ENCODE results near the gene POU2F3.

The POU2F3 gene

DNA sequence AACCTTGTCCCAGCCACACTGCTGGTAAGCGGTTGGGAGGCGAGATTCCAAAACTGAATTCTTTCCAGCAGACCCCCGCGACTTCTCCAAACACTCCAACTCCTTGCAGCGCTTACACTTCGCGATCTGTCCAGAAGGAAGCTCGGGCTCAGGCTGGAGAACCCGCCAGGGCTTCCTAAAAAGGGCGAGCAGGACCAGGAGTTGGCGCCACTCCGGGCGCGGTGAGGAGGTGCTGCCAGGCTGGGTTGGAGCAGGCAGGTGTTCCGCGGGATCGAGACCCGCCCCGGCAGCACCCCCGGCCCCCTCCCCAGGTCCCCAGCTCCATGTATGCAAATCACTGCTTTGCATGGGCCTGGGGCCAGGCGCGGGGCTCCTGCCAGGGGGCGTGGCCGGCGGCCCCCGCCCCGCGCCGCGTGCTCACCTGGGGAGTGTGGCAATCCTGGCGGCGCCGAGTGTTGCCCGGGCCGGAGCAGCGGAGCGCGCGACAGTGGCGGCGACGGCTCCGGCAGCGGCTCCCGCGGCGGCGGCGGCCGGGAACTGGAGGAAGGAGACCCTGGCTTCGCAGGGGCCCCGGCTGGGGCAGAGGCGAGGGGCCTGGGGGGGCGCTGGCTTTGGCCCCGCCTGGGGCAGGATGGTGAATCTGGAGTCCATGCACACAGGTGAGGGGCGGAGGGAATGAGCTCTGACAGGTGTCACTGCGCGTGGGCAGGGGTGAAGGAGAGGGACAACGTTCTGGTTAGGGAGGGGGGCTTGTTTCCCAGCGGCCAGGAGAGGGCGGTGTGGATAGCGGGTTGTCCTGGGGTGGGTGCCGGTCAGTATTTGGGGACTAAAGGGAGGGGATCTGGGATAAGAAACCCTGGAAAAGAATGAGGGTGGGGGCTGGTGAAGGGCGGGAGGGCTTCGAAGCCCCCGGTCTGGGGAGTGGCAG, at the start of gene POU2F3:
POU2F3 (plus strand) TSS at position 428 of the 928 bp plus-strand sequence; CDS start at position 632, 204 bp downstream.
- H3K4me1 Mint-ChIP-seq (ENCODE audit: low read depth), result peaks cover 6% of the 10 kb centered on the region
- H3K27me3 Mint-ChIP-seq, result peaks cover 26% of the 10 kb centered on the region
- no peak within 1 kb of the TSS for H3K4me3 Mint-ChIP-seq
- no peak within 1 kb of the TSS for H3K27ac Mint-ChIP-seq
- H3K36me3 Mint-ChIP-seq, result no peaks in the 10 kb centered on the region
- no peaks in the 10 kb centered on the region for H3K9me3 Mint-ChIP-seq (ENCODE audit: low read depth)

DNA sequence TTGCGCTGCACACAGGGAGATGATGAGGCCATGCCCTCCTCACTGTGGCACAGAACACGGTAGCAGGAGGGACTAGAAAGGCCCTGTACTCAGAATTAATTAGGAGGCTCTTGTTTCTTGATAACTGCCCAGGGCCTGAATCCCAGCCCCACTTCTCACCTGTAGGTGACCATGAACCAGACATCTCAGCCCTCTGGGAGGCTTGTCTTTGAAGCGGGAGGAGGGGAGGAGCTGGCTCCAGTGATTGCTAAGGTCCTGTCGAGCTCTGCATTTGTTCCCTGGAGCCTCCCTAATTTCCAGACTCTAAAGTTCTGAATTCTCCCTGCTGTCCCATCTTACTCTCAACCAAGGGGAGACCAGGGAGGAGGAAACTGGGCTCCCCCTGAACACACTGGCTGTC, 48.9 kb upstream of the POU2F3 start:
- Mint-ChIP-seq H3K27ac (no peak overlapping the region), H3K36me3 (no peaks in the 10 kb centered on the region), H3K4me3 (no peak overlapping the region), H3K27me3 (peaks cover 1% of the 10 kb centered on the region), H3K9me3 (ENCODE audit: low read depth) (no peaks in the 10 kb centered on the region), H3K4me1 (ENCODE audit: low read depth) (no peaks in the 10 kb centered on the region)

DNA sequence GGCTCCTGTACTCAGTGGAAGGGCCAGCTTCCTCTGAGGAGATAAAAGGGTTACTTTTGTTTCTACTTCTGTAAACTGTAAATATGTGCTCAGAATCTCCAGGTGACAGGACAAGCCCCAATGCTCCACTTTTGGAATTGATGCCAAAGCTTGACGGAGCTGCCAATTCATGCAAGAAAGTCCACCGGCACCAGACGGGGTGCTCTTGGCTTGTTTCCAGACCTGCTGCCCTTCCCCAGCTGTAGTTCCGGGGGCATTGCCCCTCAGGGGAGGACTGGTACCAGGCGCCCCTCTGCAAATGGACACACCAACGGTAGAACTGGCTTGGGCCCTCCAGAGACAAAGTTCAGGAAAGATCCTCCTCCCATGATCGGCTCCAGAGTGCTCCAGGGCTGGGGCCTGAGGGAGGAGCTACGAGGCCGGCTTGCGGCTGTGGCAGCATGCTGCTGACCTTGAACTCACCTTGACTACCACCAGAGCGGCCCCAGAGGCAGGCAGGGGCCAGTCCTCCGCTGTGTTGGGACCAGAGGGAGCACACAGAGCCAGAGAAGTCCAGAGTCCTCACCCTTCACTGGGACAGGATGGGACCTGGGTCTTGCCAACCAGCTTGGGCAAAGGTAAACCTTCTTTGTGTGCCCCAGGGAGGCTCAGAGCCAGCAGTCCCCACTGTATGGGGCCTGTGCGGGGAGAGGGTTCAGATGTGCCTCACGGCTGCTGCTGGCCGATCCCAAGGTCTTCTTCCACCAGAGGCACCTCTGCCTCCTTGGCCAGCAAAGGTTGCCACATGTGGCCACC, 46.9 kb upstream of the POU2F3 start:
- Mint-ChIP-seq H3K9me3 (ENCODE audit: low read depth) (no peaks in the 10 kb centered on the region), H3K4me3 (no peak overlapping the region), H3K4me1 (ENCODE audit: low read depth) (no peaks in the 10 kb centered on the region), H3K27ac (no peak overlapping the region), H3K36me3 (no peaks in the 10 kb centered on the region), H3K27me3 (peaks cover 3% of the 10 kb centered on the region)

DNA sequence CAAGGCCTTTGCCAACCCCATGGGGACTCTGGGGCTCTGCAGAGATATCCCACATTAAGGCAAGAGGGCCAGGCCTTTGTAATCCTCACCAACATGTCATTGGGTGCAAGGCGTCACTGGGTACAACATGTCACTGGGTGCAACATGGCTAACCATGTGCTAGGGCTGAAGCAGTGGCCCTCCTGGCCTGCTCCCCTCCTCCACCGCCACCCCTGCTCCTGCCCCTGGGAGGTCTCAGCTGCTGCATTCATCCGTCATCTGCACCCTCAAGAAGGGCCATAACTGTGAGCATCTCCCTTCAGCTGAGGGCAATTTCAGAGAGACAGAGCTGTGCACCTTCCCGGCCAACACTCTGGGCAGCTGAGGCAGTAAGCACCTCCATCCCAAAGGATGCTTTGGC, 45.8 kb upstream of the POU2F3 start:
- no peaks in the 10 kb centered on the region for H3K36me3 Mint-ChIP-seq

DNA sequence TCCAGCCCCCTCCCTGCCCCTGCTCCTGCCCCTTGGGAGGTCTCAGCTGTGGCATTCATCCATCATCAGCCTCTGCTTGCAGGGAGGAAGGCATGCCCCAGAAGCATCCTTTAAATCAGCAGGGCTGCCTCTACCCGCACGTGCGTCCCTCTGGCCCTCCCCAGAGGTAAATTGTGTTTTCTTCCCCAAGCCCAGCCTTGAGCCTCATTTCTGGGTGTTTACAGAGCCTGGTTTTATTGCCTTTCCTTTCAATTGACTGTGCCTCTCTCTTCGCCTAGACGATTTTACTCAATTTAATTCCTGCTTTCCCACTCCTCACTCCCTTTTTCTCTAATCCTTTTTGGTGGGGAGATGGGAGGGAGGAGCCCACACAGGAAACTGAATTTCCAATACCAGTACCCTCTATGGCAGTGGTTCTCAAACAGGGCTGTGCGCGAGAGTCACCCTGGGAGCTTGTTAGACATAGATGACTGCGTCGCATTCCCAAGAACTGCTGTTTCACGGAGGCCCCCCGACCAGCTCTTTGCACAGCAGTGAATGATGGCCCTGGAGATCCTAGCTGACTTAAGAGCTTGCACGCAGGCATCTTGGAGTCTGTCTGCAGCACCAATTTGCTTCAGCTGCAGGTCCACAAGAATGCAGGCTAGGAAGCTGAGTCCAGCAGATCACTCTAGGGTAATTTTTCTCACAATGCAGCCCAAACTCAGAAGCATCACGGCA, 44.2 kb upstream of the POU2F3 start:
- H3K27ac Mint-ChIP-seq, result no peak overlapping the region
- no peak overlapping the region for H3K4me3 Mint-ChIP-seq
- H3K36me3 Mint-ChIP-seq, result no peaks in the 10 kb centered on the region
- no peaks in the 10 kb centered on the region for H3K4me1 Mint-ChIP-seq (ENCODE audit: low read depth)
- peaks cover 3% of the 10 kb centered on the region for H3K27me3 Mint-ChIP-seq
- H3K9me3 Mint-ChIP-seq (ENCODE audit: low read depth), result no peaks in the 10 kb centered on the region

More for the DNA sequence above, 45.8 kb upstream of the POU2F3 start:
- no peak overlapping the region for H3K4me3 Mint-ChIP-seq
- H3K27ac Mint-ChIP-seq, result no peak overlapping the region
- peaks cover 3% of the 10 kb centered on the region for H3K27me3 Mint-ChIP-seq
- H3K9me3 Mint-ChIP-seq (ENCODE audit: low read depth), result no peaks in the 10 kb centered on the region
- H3K4me1 Mint-ChIP-seq (ENCODE audit: low read depth), result no peaks in the 10 kb centered on the region

DNA sequence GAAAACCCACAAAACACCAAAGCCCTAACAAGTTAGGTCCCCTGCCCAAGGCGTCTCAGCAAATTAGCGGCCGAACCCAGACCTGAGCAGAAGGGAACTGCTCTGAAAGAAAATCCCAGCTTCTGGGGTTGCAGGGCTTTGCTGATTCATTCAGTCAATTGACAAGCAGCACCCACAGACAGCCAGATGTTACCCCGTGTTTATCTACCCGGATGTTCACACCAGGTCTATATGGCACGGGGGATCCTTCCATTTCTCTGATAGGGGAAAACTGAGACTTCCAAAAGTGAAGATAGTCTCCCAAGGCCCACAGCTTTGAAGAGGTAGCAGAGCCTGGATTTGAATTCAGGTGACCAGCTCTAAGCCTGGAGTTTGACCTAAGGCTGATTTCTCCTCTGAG, 43.1 kb upstream of the POU2F3 start:
- H3K9me3 Mint-ChIP-seq (ENCODE audit: low read depth), result no peaks in the 10 kb centered on the region
- H3K27me3 Mint-ChIP-seq, result peaks cover 1% of the 10 kb centered on the region
- no peaks in the 10 kb centered on the region for H3K36me3 Mint-ChIP-seq
- no peak overlapping the region for H3K27ac Mint-ChIP-seq
- no peaks in the 10 kb centered on the region for H3K4me1 Mint-ChIP-seq (ENCODE audit: low read depth)
- H3K4me3 Mint-ChIP-seq, result no peak overlapping the region

DNA sequence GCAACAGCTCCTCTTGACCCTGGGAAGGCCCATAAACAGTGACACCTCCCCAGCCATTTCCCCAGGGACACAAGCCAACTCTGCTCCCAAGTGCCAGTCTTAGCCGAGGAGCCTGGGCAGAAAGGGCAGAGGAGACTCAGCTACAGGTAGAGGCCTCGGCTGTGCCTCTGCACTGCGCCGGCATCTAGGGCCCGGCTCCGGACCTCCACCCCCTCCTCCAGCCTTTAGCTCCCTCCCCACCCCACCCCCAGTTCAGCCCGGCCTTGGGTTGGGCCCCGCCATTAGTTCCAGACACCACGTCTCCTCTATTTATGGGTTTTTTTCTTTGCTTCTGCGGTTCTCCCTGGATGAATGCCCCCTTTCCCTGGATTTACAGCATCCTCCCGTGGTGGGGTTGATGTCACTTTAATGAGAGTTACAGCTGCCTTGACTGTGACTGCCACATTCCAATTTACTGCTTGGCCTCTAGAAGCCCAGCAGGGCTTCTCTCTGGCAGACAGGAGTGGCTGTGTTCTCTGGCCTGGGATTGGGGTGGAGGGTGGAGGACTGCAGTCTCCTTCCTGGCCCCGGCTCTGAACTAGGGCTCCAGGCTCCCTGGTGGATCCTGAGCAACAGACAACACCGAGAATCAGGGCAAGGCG, 42.6 kb upstream of the POU2F3 start:
- H3K27me3 Mint-ChIP-seq, result peaks cover 1% of the 10 kb centered on the region
- H3K4me1 Mint-ChIP-seq (ENCODE audit: low read depth), result no peaks in the 10 kb centered on the region
- no peaks in the 10 kb centered on the region for H3K9me3 Mint-ChIP-seq (ENCODE audit: low read depth)
- no peak overlapping the region for H3K4me3 Mint-ChIP-seq
- H3K36me3 Mint-ChIP-seq, result no peaks in the 10 kb centered on the region
- H3K27ac Mint-ChIP-seq, result no peak overlapping the region

DNA sequence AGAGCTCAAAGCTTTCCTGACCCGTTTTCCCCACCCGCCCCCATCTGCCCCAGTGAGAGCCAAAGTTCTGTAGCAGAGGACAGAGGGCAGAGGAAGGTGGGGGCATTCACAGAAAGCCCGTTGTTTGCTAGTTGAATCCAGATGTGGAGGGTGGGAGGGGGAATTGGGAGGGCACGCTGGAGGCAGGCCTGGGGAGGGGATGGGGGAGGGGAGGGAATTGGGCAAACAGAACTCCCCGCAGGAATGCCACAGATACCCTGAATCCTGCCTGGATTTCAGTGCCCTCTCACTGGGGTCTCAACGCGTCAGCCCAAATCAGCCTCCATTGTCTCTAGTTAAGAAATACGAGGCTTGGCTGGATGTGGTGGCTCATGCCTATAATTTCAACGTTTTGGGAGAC, 42.0 kb upstream of the POU2F3 start:
- Mint-ChIP-seq H3K4me1 (ENCODE audit: low read depth) (no peaks in the 10 kb centered on the region), H3K9me3 (ENCODE audit: low read depth) (no peaks in the 10 kb centered on the region), H3K27ac (no peak overlapping the region), H3K4me3 (no peak overlapping the region), H3K27me3 (peaks cover 1% of the 10 kb centered on the region), H3K36me3 (no peaks in the 10 kb centered on the region)

DNA sequence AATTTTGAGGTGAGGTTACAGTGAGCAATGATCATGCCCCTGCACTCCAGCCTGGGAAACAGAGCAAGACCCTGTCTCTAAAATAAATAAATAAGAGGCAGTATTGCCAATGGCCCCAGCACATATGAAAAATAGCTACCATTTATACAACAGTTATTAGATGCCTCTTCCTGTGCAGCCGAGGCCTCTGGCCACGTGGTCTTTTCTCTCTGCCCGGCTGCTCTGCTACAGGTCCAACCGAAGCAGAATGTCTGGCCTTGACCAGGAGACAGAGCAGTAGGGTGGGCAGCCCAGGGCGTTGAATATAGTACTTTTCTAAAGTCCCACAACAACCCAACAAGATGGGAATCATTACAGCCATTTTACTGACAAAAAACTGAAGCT, 41.5 kb upstream of the POU2F3 start:
- Mint-ChIP-seq H3K27ac (no peak overlapping the region), H3K27me3 (peaks cover 1% of the 10 kb centered on the region), H3K9me3 (ENCODE audit: low read depth) (no peaks in the 10 kb centered on the region), H3K36me3 (no peaks in the 10 kb centered on the region), H3K4me1 (ENCODE audit: low read depth) (no peaks in the 10 kb centered on the region), H3K4me3 (no peak overlapping the region)

DNA sequence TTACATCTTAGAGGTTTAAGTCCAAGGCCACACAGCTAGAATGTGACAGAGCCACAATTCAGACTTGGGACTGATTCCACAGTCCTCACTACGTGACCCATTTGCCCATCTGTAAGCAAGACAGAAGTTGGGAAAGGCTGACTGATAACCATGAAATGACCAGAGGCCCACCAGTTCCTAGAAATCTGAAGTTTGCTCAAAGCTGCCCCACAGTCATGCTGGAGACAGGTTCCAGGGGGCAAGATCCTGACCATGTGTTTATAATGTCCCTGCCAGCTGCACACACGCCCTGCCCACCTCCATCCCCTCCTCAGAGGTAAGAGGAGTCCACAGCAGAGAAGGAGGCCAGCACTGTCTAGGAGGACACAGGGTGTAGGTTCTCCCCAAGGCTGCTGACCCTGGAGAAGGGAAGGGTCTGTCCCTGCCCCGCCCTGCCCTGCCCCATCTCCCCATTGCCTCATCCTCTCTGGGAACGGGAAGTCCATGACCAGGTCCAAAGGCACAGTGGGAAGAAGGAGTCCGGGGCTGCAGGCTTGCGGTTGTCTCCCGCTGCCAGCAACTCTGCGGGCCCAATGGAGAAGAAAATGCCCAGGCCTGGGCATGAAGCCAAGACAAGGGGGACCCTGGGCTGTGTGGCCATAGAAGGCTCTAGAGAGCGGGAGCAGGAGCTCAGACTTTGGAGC, 41.0 kb upstream of the POU2F3 start:
- peaks cover 1% of the 10 kb centered on the region for H3K27me3 Mint-ChIP-seq
- no peak overlapping the region for H3K27ac Mint-ChIP-seq
- no peak overlapping the region for H3K4me3 Mint-ChIP-seq
- no peaks in the 10 kb centered on the region for H3K9me3 Mint-ChIP-seq (ENCODE audit: low read depth)
- H3K4me1 Mint-ChIP-seq (ENCODE audit: low read depth), result no peaks in the 10 kb centered on the region
- H3K36me3 Mint-ChIP-seq, result no peaks in the 10 kb centered on the region

DNA sequence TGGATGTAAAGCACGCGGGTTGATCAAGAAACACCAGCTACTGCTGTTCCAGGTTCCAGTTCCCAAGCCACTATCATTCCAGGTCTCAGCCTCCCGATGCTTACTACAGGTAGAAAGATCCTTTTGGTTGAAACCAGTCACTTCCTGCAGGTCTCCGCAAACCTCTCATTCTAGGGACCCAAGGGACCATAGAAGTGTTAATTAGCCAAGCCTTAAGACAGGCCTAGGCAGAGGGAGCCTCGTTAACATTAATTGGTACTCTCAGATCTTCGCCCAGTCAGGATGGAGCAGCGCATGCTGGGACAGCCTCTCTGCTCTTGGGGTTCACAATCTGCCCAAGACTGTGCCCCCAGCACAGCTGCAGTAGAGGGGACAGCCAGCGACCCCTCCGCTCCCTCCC, 40.3 kb upstream of the POU2F3 start:
- Mint-ChIP-seq H3K4me1 (ENCODE audit: low read depth) (no peaks in the 10 kb centered on the region), H3K36me3 (no peaks in the 10 kb centered on the region), H3K9me3 (ENCODE audit: low read depth) (no peaks in the 10 kb centered on the region), H3K4me3 (no peak overlapping the region), H3K27ac (no peak overlapping the region), H3K27me3 (peaks cover 1% of the 10 kb centered on the region)

DNA sequence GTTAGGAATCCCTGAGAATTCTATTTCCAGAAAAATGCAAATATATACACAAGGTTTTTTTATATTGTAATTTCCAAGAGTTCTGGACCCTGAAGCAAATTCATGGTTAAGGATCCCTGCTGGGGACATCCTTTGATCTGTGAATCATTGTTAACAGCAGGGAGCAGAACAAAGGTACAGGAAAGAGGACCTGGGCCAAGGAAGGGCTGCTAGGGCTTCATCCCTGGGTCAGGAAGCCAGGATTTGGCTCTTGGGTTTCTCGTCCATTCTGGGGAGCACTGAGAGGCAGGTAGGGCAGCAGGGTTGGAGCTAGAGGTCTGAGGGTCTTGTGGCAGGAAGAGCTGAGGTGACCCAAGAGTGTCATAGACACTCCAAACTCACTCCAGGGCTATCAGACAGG, 39.3 kb upstream of the POU2F3 start:
- H3K9me3 Mint-ChIP-seq (ENCODE audit: low read depth), result no peaks in the 10 kb centered on the region
- H3K27ac Mint-ChIP-seq, result no peak overlapping the region
- H3K4me3 Mint-ChIP-seq, result no peak overlapping the region

DNA sequence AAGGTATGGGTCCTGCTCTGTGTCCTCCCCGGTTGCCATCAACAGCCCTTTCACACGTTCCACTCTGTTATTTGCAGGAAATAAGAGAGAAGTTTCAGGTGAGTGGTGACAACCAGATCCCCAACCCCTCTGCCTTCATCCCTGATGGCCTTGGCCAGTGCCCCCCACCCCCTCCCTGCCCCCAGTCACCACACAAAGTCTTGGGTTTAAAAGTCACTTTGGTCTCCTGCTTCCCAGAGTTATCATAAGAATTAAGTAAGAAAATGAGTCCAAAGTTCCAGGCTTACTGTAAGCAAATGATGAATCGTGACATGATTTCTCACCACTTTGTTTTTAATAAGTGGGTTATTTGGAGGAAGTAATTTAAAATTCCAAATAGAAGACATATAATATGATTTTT, 38.3 kb upstream of the POU2F3 start:
- Mint-ChIP-seq H3K36me3 (no peaks in the 10 kb centered on the region), H3K4me1 (ENCODE audit: low read depth) (no peaks in the 10 kb centered on the region), H3K27ac (no peak overlapping the region), H3K4me3 (no peak overlapping the region), H3K9me3 (ENCODE audit: low read depth) (no peaks in the 10 kb centered on the region), H3K27me3 (peaks cover 5% of the 10 kb centered on the region)

More for the DNA sequence above, 39.3 kb upstream of the POU2F3 start:
- Mint-ChIP-seq H3K4me1 (ENCODE audit: low read depth) (no peaks in the 10 kb centered on the region), H3K36me3 (no peaks in the 10 kb centered on the region), H3K27me3 (peaks cover 1% of the 10 kb centered on the region)

DNA sequence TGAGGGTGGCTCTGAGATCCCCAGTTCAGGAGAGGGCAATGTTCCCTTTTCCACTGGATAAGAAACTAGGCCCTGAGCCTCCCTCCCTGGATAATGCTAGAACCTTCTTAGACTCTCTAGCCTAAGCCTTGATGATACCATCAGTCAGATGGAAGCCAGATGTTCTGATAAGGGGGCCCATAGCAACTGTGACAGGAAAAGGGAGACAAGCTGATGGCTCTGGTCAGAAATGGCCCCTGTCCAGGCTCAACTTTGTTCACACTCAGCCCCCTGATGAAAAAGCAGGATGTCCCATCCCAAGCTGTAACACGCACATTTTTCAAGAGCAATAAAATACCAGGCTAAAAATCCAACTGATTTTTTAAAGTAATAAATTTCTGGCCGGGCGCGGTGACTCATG, 36.3 kb upstream of the POU2F3 start:
- Mint-ChIP-seq H3K27ac (no peak overlapping the region), H3K36me3 (no peaks in the 10 kb centered on the region), H3K27me3 (peaks cover 11% of the 10 kb centered on the region), H3K4me3 (no peak overlapping the region), H3K9me3 (ENCODE audit: low read depth) (no peaks in the 10 kb centered on the region), H3K4me1 (ENCODE audit: low read depth) (no peaks in the 10 kb centered on the region)
